ENCODE measurements around the gene MRPL41.

- no peak for TF ChIP-seq SUZ12 (IDR thresholded peaks at IDR 0.05; ENCODE audit: extremely low read depth, insufficient read depth, insufficient read length)
- no peak for TF ChIP-seq YY1 (IDR thresholded peaks at IDR 0.05; ENCODE audit: insufficient read depth, insufficient read length)
- no peak for TF ChIP-seq ZNF274 (IDR thresholded peaks at IDR 0.05; ENCODE audit: low read depth, low read length)
Measured at GRCh38 chr9:137581361-137582285, 29.9 kb downstream of the MRPL41 start.
